Aorta (tissue), 5 donors: ENCODE measurements around the gene ADAMTS17. TPM values are rescaled to one million over a fixed set of nuclear protein-coding genes. Genes with fewer than 3 reads are reported as not detected.

Experiments used
- ATAC-seq: fragments of 200-7000 bp; cut with Tn5 transposase; one replicate; pipeline ENCODE4 v1.9.1; 2022; ENCODE audit warnings: moderate library complexity; ENCODE audit not compliant: low FRiP score
- DNase-seq, 2 donors: peaks; one replicate each; pipeline ENCODE4 v3.0.0-alpha.2; 2020
- H3K27ac ChIP-seq, 2 donors: one replicate each; pipeline ENCODE4 v1.5.1; 2013; ENCODE audit warnings: low read length in 2 of 2, mild to moderate bottlenecking in 2 of 2, moderate library complexity in 2 of 2, control low read depth in 1 of 2, inconsistent platforms in 1 of 2, low read depth in 1 of 2
- H3K27me3 ChIP-seq, 2 donors: one replicate each; pipeline ENCODE4 v1.6.1; 2013; ENCODE audit warnings: control low read depth in 1 of 2, low read length in 1 of 2, mild to moderate bottlenecking in 1 of 2, moderate library complexity in 1 of 2; ENCODE audit not compliant: insufficient read depth in 2 of 2, control insufficient read depth in 1 of 2
- H3K36me3 ChIP-seq, 2 donors: one replicate each; pipeline ENCODE4 v1.6.1; 2013; ENCODE audit warnings: control low read depth in 1 of 2, low read length in 1 of 2, mild to moderate bottlenecking in 1 of 2; ENCODE audit not compliant: insufficient read depth in 2 of 2, control insufficient read depth in 1 of 2
- H3K4me1 ChIP-seq, 2 donors: one replicate each; pipeline ENCODE4 v1.6.1; 2013; ENCODE audit warnings: low read length in 2 of 2, control low read depth in 1 of 2, mild to moderate bottlenecking in 1 of 2, moderate library complexity in 1 of 2; ENCODE audit not compliant: insufficient read depth in 2 of 2, control insufficient read depth in 1 of 2
- H3K4me3 ChIP-seq, 2 donors: one replicate each; pipeline ENCODE4 v1.5.1; 2013; ENCODE audit warnings: low read length in 2 of 2, control low read depth in 1 of 2, mild to moderate bottlenecking in 1 of 2
- H3K9me3 ChIP-seq: one replicate; pipeline ENCODE4 v1.6.1; 2013; ENCODE audit warnings: mild to moderate bottlenecking, low read length; ENCODE audit not compliant: control insufficient read depth
- WGBS, 2 donors: extraction: QIAGEN DNeasy Blood & Tissue Kit; methylation state at CpG; one replicate each; pipeline ENCODE4 v1.1.7; 2013; 5-methylcytosine and 5-hydroxymethylcytosine counted together
- intact Hi-C, 2 donors: fragments of 100-400 bp; cut with DNase I; formaldehyde crosslinking; loops; one replicate each; pipeline versions ENCODE4 v1.14.2 to v1.15.0; 2022
- polyA plus RNA-seq, 2 donors: library from polyadenylated mRNA; stranded (reverse); fragments of 200-250 nt; gene quantifications; one replicate each; pipeline ENCODE4 v1.2.3, GENCODE V29; 2013
- total RNA-seq, 2 donors: library from RNA; stranded (reverse); fragmentation: NEBNext Ultra II Directional; extraction: Animal tissue kit (Norgen Biotek cat#: 25700); gene quantifications; one replicate each; pipeline ENCODE4 v1.2.1, GENCODE V29; 2021
- donor health status: healthy with polysubstance abuse.
- donor health status: Bipolar disorder and iron deficiency.
- donor health status: DM: no; HTN: no; CAD: no.
- donor health status: DM: no; HTN: no; CAD: no.
- donor health status: DM: yes; HTN: yes; CAD: no.

ADAMTS17 gene
- total and polyA plus RNA-seq, 4 donors: 0.41 to 4.2 (median 1.8) TPM; not detected in 1

- Histone ChIP-seq H3K36me3 (no peaks in the 10 kb centered on the region), H3K27me3 (no peaks in the 10 kb centered on the region), H3K4me3 (no peak overlapping the region), H3K4me1 (no peaks in the 10 kb centered on the region), H3K27ac (no peak overlapping the region), H3K9me3 (no peaks in the 10 kb centered on the region)
- ATAC-seq (no peak), DNase-seq (no peak)
- WGBS, 2 donors: 94 to 96% methylated on average over 2 of the region's 2 CpGs
- intact Hi-C loops: no loop called here
Observed at GRCh38 chr15:99957642-99958013, 384.1 kb downstream of the ADAMTS17 start.

- DNase-seq (no peak), ATAC-seq (no peak)
- 96 to 98% methylated on average over 19 of the region's 19 CpGs for WGBS, 2 donors
- intact Hi-C loops: no loop called here
- Histone ChIP-seq H3K27ac (no peak overlapping the region), H3K4me3 (no peak overlapping the region), H3K27me3 (no peaks in the 10 kb centered on the region), H3K36me3 (no peaks in the 10 kb centered on the region), H3K4me1 (no peaks in the 10 kb centered on the region), H3K9me3 (no peaks in the 10 kb centered on the region)
Observed at GRCh38 chr15:99956820-99957641, 384.7 kb downstream of the ADAMTS17 start.

GRCh38 chr15:99956022-99956775 is 385.6 kb downstream of the ADAMTS17 start:
- H3K4me1 ChIP-seq: no peaks in the 10 kb centered on the region
- ATAC-seq (no peak), DNase-seq (no peak)
- H3K27ac ChIP-seq: no peak overlapping the region
- H3K27me3 ChIP-seq: no peaks in the 10 kb centered on the region
- no peaks in the 10 kb centered on the region for H3K9me3 ChIP-seq
- WGBS, 2 donors: 92 to 96% methylated on average over 11 of the region's 11 CpGs
- H3K4me3 ChIP-seq: no peak overlapping the region
- intact Hi-C loops: no loop called here
- H3K36me3 ChIP-seq: no peaks in the 10 kb centered on the region

GRCh38 chr15:99955532-99955931 is 386.2 kb downstream of the ADAMTS17 start:
- Histone ChIP-seq H3K36me3 (no peaks in the 10 kb centered on the region), H3K27me3 (no peaks in the 10 kb centered on the region), H3K27ac (no peak overlapping the region), H3K4me1 (no peaks in the 10 kb centered on the region), H3K4me3 (no peak overlapping the region), H3K9me3 (no peaks in the 10 kb centered on the region)
- intact Hi-C loops: no loop called here
- DNase-seq (no peak), ATAC-seq (no peak)
- WGBS, 2 donors: 95 to 99% methylated on average over 6 of the region's 6 CpGs

GRCh38 chr15:99955181-99955525 is 386.6 kb downstream of the ADAMTS17 start:
- 95 to 97% methylated on average over 1 of the region's 1 CpG for WGBS, 2 donors
- no peaks in the 10 kb centered on the region for H3K36me3 ChIP-seq
- intact Hi-C loops: no loop called here
- no peaks in the 10 kb centered on the region for H3K4me1 ChIP-seq
- H3K9me3 ChIP-seq: no peaks in the 10 kb centered on the region
- no peak for ATAC-seq
- no peak overlapping the region for H3K27ac ChIP-seq
- DNase-seq: no peak
- no peaks in the 10 kb centered on the region for H3K27me3 ChIP-seq
- H3K4me3 ChIP-seq: no peak overlapping the region

- DNase-seq: no peak
- Histone ChIP-seq H3K27me3 (no peaks in the 10 kb centered on the region), H3K4me1 (no peaks in the 10 kb centered on the region), H3K36me3 (no peaks in the 10 kb centered on the region), H3K9me3 (no peaks in the 10 kb centered on the region), H3K4me3 (no peak overlapping the region), H3K27ac (no peak overlapping the region)
- WGBS, 2 donors: 86 to 91% methylated on average over 11 of the region's 11 CpGs
- ATAC-seq: no peak
- intact Hi-C loops: no loop called here
Observed at GRCh38 chr15:99954361-99955180, 387.2 kb downstream of the ADAMTS17 start.

- no peak for DNase-seq
Observed at GRCh38 chr15:99953886-99954285, 387.9 kb downstream of the ADAMTS17 start.

GRCh38 chr15:99951511-99951910 is 390.3 kb downstream of the ADAMTS17 start:
- 40 to 50% methylated on average over 5 of the region's 5 CpGs for WGBS, 2 donors
- Histone ChIP-seq H3K9me3 (no peaks in the 10 kb centered on the region), H3K4me1 (no peaks in the 10 kb centered on the region), H3K36me3 (no peaks in the 10 kb centered on the region), H3K4me3 (no peak overlapping the region), H3K27ac (no peak overlapping the region), H3K27me3 (no peaks in the 10 kb centered on the region)
- ATAC-seq (no peak), DNase-seq (no peak)
- intact Hi-C loops: no loop called here

More at GRCh38 chr15:99953886-99954285, 387.9 kb downstream of the ADAMTS17 start:
- no peak overlapping the region for H3K4me3 ChIP-seq
- H3K27ac ChIP-seq: no peak overlapping the region
- H3K27me3 ChIP-seq: no peaks in the 10 kb centered on the region
- WGBS, 2 donors: 81 to 93% methylated on average over 7 of the region's 7 CpGs
- H3K9me3 ChIP-seq: no peaks in the 10 kb centered on the region
- ATAC-seq: no peak
- H3K4me1 ChIP-seq: no peaks in the 10 kb centered on the region
- intact Hi-C loops: no loop called here
- H3K36me3 ChIP-seq: no peaks in the 10 kb centered on the region
